Keratinocyte (primary cell): ENCODE results near the gene SH3GL3. TPM values are rescaled to one million over a fixed set of nuclear protein-coding genes. Genes with fewer than 3 reads are reported as not detected.

Experiments
- DNase-seq: peaks from one replicate; pipeline ENCODE4 v3.0.0-alpha.2; 2011; ENCODE audit warnings: low read depth, missing footprints, low spot score
- FAIRE-seq: peaks from 2 replicates; lab custom pipeline; 2011; peaks lifted over from hg19 to GRCh38; lab: Jason Lieb, UNC
- H2AFZ ChIP-seq: 2 replicates; pipeline ENCODE4 v1.6.0; 2012; ENCODE audit warnings: low read length, control low read depth, inconsistent platforms; ENCODE audit not compliant: control insufficient read depth
- H3K27ac ChIP-seq: 2 replicates; pipeline ENCODE4 v1.5.1; 2011; ENCODE audit warnings: low read length; ENCODE audit not compliant: control insufficient read depth, insufficient read depth
- H3K27me3 ChIP-seq: 3 replicates; pipeline ENCODE4 v1.6.0; 2011; ENCODE audit warnings: low read length; ENCODE audit not compliant: control insufficient read depth, insufficient read depth; ENCODE audit errors: extremely low read depth
- H3K36me3 ChIP-seq, 2 experiments: 2 replicates in 1 of 2; 3 replicates in 1 of 2; pipeline ENCODE4 v1.5.1; 2011; ENCODE audit warnings: low read length in 2 of 2, mild to moderate bottlenecking in 1 of 2; ENCODE audit not compliant: control insufficient read depth in 2 of 2, insufficient read depth in 2 of 2; ENCODE audit errors: extremely low read depth in 1 of 2
- H3K4me1 ChIP-seq: 3 replicates; pipeline ENCODE4 v1.5.1; 2011; ENCODE audit warnings: low read length; ENCODE audit not compliant: control insufficient read depth, insufficient read depth; ENCODE audit errors: extremely low read depth
- H3K4me2 ChIP-seq: 3 replicates; pipeline ENCODE4 v1.6.0; 2011; ENCODE audit warnings: low read depth, low read length; ENCODE audit not compliant: control insufficient read depth, insufficient read depth; ENCODE audit errors: extremely low read depth
- H3K4me3 ChIP-seq, 3 experiments: fragments of 200-600 bp in 1 of 3; sonication (generic) in 1 of 3; 2 replicates in 2 of 3; 3 replicates in 1 of 3; pipeline ENCODE4 v1.5.1; 2011 to 2016; ENCODE audit warnings: low read length in 3 of 3, mild to moderate bottlenecking in 3 of 3, control low read depth in 2 of 3, inconsistent platforms in 1 of 3, low read depth in 1 of 3, mixed read lengths in 1 of 3, mixed run types in 1 of 3, moderate library complexity in 1 of 3; ENCODE audit not compliant: control insufficient read depth in 2 of 3, insufficient read depth in 2 of 3; ENCODE audit errors: extremely low read depth in 1 of 3
- H3K79me2 ChIP-seq: 2 replicates; pipeline ENCODE4 v1.6.0; 2012; ENCODE audit warnings: low read length; ENCODE audit not compliant: control insufficient read depth, insufficient read depth
- H3K9ac ChIP-seq: 3 replicates; pipeline ENCODE4 v1.6.0; 2011; ENCODE audit warnings: low read length; ENCODE audit not compliant: control insufficient read depth, insufficient read depth; ENCODE audit errors: extremely low read depth
- H3K9me1 ChIP-seq: 3 replicates; pipeline ENCODE4 v1.6.0; 2011; ENCODE audit warnings: low read length; ENCODE audit not compliant: control insufficient read depth, insufficient read depth; ENCODE audit errors: extremely low read depth
- H3K9me3 ChIP-seq: 2 replicates; pipeline ENCODE4 v1.5.1; 2012; ENCODE audit warnings: low read depth, low read length; ENCODE audit not compliant: control insufficient read depth
- H4K20me1 ChIP-seq: 3 replicates; pipeline ENCODE4 v1.6.0; 2011; ENCODE audit warnings: low read length; ENCODE audit not compliant: control insufficient read depth, insufficient read depth; ENCODE audit errors: extremely low read depth
- CTCF ChIP-seq, 3 experiments: IDR thresholded peaks in 1 of 3; conservative IDR thresholded peaks in 1 of 3; optimal IDR thresholded peaks in 1 of 3; 2 replicates in 2 of 3; 3 replicates in 1 of 3; pipeline versions ENCODE3 to v1.5.1; 2011; ENCODE audit warnings: low read length in 3 of 3, mild to moderate bottlenecking in 3 of 3, moderate library complexity in 2 of 3, control low read depth in 1 of 3, inconsistent platforms in 1 of 3; ENCODE audit not compliant: insufficient read depth in 2 of 3; ENCODE audit errors: extremely low read depth in 1 of 3
- EZH2 ChIP-seq: IDR thresholded peaks from one replicate; pipeline ENCODE4 v1.6.1; 2012; ENCODE audit warnings: inconsistent platforms, mild to moderate bottlenecking, low read length, moderate library complexity
- dilution Hi-C: fragments of 300-500 bp; cut with MboI; formaldehyde crosslinking; loops from one replicate; pipeline ENCODE4 v1.7.0; 2020; ENCODE audit warnings: low sequenced_read_pairs; ENCODE audit not compliant: extremely low pct_ligation_motif_present
- polyA plus RNA-seq, 5 experiments: library from polyadenylated mRNA; depleted of rRNA in 3 of 5; stranded (reverse) in 3 of 5; stranded (forward) in 1 of 5; unstranded in 1 of 5; fragments of >200 nt; gene quantifications; 1 replicate in 1 of 5; 2 replicates in 3 of 5; 3 replicates in 1 of 5; pipeline versions ENCODE4 v1.2.1 to v1.2.3, GENCODE V29; 2011 to 2012; ENCODE audit warnings: missing spikeins in 2 of 5, low read depth in 1 of 5, low replicate concordance in 1 of 5

The SH3GL3 gene
- polyA plus RNA-seq, 1 donor (not counting 4 experiments of a cell fraction or from before 2014, with no cell fraction given), result 0.20 TPM

- Histone ChIP-seq H3K4me1 (no peaks in the 10 kb centered on the region), H4K20me1 (no peaks in the 10 kb centered on the region), H3K9me1 (no peaks in the 10 kb centered on the region), H3K9ac (no peak overlapping the region), H3K79me2 (no peaks in the 10 kb centered on the region), H3K9me3 (no peaks in the 10 kb centered on the region), H3K36me3 (no peaks in the 10 kb centered on the region), H3K4me2 (no peak overlapping the region), H3K27ac (no peak overlapping the region), H3K27me3 (no peaks in the 10 kb centered on the region), H2AFZ (no peak overlapping the region), H3K4me3 (no peak overlapping the region)
- dilution Hi-C loops, result no loop called here
- DNase-seq, result no peak
- TF ChIP-seq CTCF (optimal IDR thresholded peaks at IDR 0.05 in 1 of 3, IDR thresholded peaks at IDR 0.05 in 1 of 3, conservative IDR thresholded peaks at IDR 0.05 in 1 of 3; ENCODE audit: extremely low read depth in 1 of 3, insufficient read depth in 2 of 3, low read length in 3 of 3), result no peak
- TF ChIP-seq EZH2, result no peak
- no peak for FAIRE-seq
Observed at GRCh38 chr15:83413054-83413719, 34.0 kb upstream of the SH3GL3 start.

GRCh38 chr15:83422081-83422480 is 25.1 kb upstream of the SH3GL3 start:
- H4K20me1 ChIP-seq, result no peaks in the 10 kb centered on the region
- H3K79me2 ChIP-seq, result no peaks in the 10 kb centered on the region
- H3K4me2 ChIP-seq, result no peak overlapping the region
- H3K9me3 ChIP-seq, result no peaks in the 10 kb centered on the region
- H3K27me3 ChIP-seq, result no peaks in the 10 kb centered on the region
- FAIRE-seq (no peak), DNase-seq (no peak)
- TF ChIP-seq CTCF (optimal IDR thresholded peaks at IDR 0.05 in 1 of 3, IDR thresholded peaks at IDR 0.05 in 1 of 3, conservative IDR thresholded peaks at IDR 0.05 in 1 of 3; ENCODE audit: extremely low read depth in 1 of 3, insufficient read depth in 2 of 3, low read length in 3 of 3) (no peak), EZH2 (no peak)
- H2AFZ ChIP-seq, result no peak overlapping the region
- H3K9ac ChIP-seq, result no peak overlapping the region
- dilution Hi-C loops, result no loop called here
- no peak overlapping the region for H3K4me3 ChIP-seq
- no peaks in the 10 kb centered on the region for H3K36me3 ChIP-seq
- no peak overlapping the region for H3K27ac ChIP-seq
- no peaks in the 10 kb centered on the region for H3K4me1 ChIP-seq
- H3K9me1 ChIP-seq, result no peaks in the 10 kb centered on the region
